ENCODE results near the gene B4GALNT4.
"Not testable (repeated sequence)": the region's sequence is repeated elsewhere in the genome, so short reads cannot be mapped to it uniquely, and the experiment has no call there.

B4GALNT4 gene

GRCh38 chr11:420911-421321 is 51.6 kb downstream of the B4GALNT4 start:
- no peak for DNase-seq (ENCODE audit: low spot score)

GRCh38 chr11:422249-422656 is 53.0 kb downstream of the B4GALNT4 start:
- DNase-seq (ENCODE audit: low spot score) = no peak

- no peak for DNase-seq (ENCODE audit: low spot score)
Measured at GRCh38 chr11:424232-424631, 54.9 kb downstream of the B4GALNT4 start.

- not testable (repeated sequence) for DNase-seq (ENCODE audit: low spot score)
Measured at GRCh38 chr11:424766-425165, 55.5 kb downstream of the B4GALNT4 start.

GRCh38 chr11:425301-425700 is 56.0 kb downstream of the B4GALNT4 start:
- DNase-seq (ENCODE audit: low spot score) = no peak

GRCh38 chr11:426851-427250 is 57.6 kb downstream of the B4GALNT4 start:
- no peak for DNase-seq (ENCODE audit: low spot score)

- no peak for DNase-seq (ENCODE audit: low spot score)
Measured at GRCh38 chr11:428295-428694, 59.0 kb downstream of the B4GALNT4 start.

- no peak for DNase-seq (ENCODE audit: low spot score)
Measured at GRCh38 chr11:429391-429790, 60.1 kb downstream of the B4GALNT4 start.

GRCh38 chr11:429931-430456 is 60.7 kb downstream of the B4GALNT4 start:
- DNase-seq (ENCODE audit: low spot score) = no peak
